Natural killer cell (primary cell): Measurements from ENCODE around the gene PER2. TPM values are rescaled to one million over a fixed set of nuclear protein-coding genes. Genes with fewer than 3 reads are reported as not detected.

Source experiments
- ATAC-seq, 3 donors: fragments of 150-1000 bp in 2 of 3; fragments of 200-7000 bp in 1 of 3; cut with Tn5 transposase; 1 replicate in 1 of 3; 2 replicates in 2 of 3; pipeline ENCODE4 v1.10.0; 2021; ENCODE audit warnings: mild to moderate bottlenecking in 2 of 3, moderate library complexity in 2 of 3
- DNase-seq, 2 donors: peaks; one replicate each; pipeline versions ENCODE4 v3.0.0 to v3.0.0-alpha.2; 2013 to 2021; ENCODE audit warnings: mixed read lengths in 1 of 2
- H3K27ac ChIP-seq: one replicate; pipeline ENCODE4 v1.5.1; 2013; ENCODE audit warnings: mild to moderate bottlenecking, low read length
- H3K27me3 ChIP-seq: one replicate; pipeline ENCODE4 v1.6.1; 2013; ENCODE audit warnings: low read length; ENCODE audit not compliant: control insufficient read depth, insufficient read depth
- H3K36me3 ChIP-seq: one replicate; pipeline ENCODE4 v1.6.1; 2013; ENCODE audit warnings: low read length; ENCODE audit not compliant: control insufficient read depth, insufficient read depth
- H3K4me1 ChIP-seq: one replicate; pipeline ENCODE4 v1.6.1; 2013; ENCODE audit warnings: low read length; ENCODE audit not compliant: control insufficient read depth, insufficient read depth
- H3K4me3 ChIP-seq: one replicate; pipeline ENCODE4 v1.5.1; 2013; ENCODE audit warnings: low read length
- H3K9me3 ChIP-seq: one replicate; pipeline ENCODE4 v1.6.1; 2013; ENCODE audit warnings: low read length; ENCODE audit not compliant: control insufficient read depth, insufficient read depth
- H3K27ac Mint-ChIP-seq, 2 donors: one replicate each; pipeline ENCODE4 v1.8.0; 2022; ENCODE audit warnings: mild to moderate bottlenecking in 2 of 2, mixed read lengths in 2 of 2, moderate library complexity in 1 of 2
- H3K27me3 Mint-ChIP-seq, 2 donors: one replicate each; pipeline ENCODE4 v1.8.0; 2022; ENCODE audit warnings: low read depth in 2 of 2, mixed read lengths in 2 of 2
- H3K36me3 Mint-ChIP-seq: one replicate; pipeline ENCODE4 v1.8.0; 2022; ENCODE audit warnings: mixed read lengths
- H3K4me1 Mint-ChIP-seq, 2 donors: one replicate each; pipeline ENCODE4 v1.8.0; 2022; ENCODE audit warnings: mixed read lengths in 2 of 2
- H3K4me3 Mint-ChIP-seq: one replicate; pipeline ENCODE4 v1.8.0; 2022; ENCODE audit warnings: mild to moderate bottlenecking, moderate library complexity, mixed read lengths
- H3K9me3 Mint-ChIP-seq, 2 donors: one replicate each; pipeline ENCODE4 v1.8.0; 2022; ENCODE audit warnings: mixed read lengths in 2 of 2
- WGBS: methylation state at CpG from one replicate; pipeline ENCODE4 v1.1.7; 2013; ENCODE audit warnings: missing lambda C conversion rate; ENCODE audit not compliant: insufficient coverage; 5-methylcytosine and 5-hydroxymethylcytosine counted together
- intact Hi-C: fragments of 100-400 bp; cut with micrococcal nuclease; formaldehyde crosslinking; loops from one replicate; pipeline ENCODE4 v1.14.2; 2022
- total RNA-seq, 4 donors: library from RNA; stranded (reverse); fragments of 120-200 nt in 1 of 4; gene quantifications; one replicate each; pipeline versions ENCODE4 v1.2.3 to v1.2.4, GENCODE V29; 2013 to 2022
- TF ChIP-seq, protein P1 (sequence below): fragments of 200-600 bp; IDR thresholded peaks from one replicate; pipeline ENCODE4 v1.8.0; 2022; ENCODE audit warnings: antibody characterized with exemption

Gene PER2
- total RNA-seq, 3 donors from 2014 or later (not counting 1 experiment from before 2014, with no cell fraction given) = 26.3 to 32.9 (median 32.6) TPM

DNA sequence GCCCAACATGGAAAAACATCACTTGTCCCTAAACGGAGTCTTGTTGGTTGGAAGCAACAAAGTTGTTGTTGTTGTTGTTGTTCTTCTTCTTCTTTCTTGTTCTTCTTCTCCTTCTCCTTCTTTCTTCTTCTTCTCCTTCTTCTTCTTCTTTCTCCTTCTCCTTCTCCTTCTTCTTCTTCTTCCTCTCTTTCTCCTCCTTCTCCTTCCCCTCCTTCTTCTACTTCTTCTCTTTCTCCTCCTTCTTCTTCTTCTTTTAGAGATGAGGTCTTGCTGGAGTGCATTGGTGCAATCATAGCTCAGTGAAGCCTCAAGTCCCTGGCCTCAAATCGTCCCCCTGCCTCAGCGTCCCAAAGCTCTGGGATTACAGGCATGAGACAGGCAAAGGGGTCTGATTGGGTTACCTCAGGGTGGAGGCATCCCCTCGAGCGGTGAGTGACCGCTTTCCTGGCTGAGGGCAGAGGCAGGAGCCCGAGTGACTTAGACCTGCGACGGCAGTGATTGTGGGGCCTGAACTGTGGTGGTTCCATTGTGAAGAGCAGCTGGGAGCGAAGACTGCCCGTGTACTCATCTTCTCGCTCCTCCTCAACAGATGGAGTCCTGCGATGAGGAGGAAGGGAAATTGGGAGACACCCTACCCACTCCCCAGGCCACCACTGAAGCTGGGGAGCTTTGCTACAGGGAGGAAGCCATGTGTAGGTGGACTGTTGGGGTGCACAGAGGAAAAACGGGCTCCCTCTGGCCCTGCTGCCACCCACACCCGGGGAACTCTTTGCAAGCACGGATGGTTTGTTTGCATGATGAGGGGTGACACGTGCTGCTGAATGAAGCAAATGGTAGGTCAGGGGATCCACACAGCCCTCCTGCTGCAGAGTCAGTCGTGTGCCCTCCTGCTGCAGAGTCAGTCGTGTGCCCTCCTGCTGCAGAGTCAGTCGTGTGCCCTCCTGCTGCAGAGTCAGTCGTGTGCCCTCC, 7.0 kb upstream of the PER2 start:
- no peak overlapping the region for H3K27ac Mint-ChIP-seq
- no peak overlapping the region for H3K4me3 Mint-ChIP-seq
- H3K27me3 Mint-ChIP-seq = peaks cover 0 to 3% of the 10 kb centered on the region in 2 donors
- ATAC-seq (no peak), DNase-seq (no peak)
- no peaks in the 10 kb centered on the region for H3K9me3 Mint-ChIP-seq
- no peaks in the 10 kb centered on the region for H3K36me3 ChIP-seq
- peaks cover 4 to 5% of the 10 kb centered on the region in 2 donors for H3K4me1 Mint-ChIP-seq
- TF ChIP-seq, protein P1, sequence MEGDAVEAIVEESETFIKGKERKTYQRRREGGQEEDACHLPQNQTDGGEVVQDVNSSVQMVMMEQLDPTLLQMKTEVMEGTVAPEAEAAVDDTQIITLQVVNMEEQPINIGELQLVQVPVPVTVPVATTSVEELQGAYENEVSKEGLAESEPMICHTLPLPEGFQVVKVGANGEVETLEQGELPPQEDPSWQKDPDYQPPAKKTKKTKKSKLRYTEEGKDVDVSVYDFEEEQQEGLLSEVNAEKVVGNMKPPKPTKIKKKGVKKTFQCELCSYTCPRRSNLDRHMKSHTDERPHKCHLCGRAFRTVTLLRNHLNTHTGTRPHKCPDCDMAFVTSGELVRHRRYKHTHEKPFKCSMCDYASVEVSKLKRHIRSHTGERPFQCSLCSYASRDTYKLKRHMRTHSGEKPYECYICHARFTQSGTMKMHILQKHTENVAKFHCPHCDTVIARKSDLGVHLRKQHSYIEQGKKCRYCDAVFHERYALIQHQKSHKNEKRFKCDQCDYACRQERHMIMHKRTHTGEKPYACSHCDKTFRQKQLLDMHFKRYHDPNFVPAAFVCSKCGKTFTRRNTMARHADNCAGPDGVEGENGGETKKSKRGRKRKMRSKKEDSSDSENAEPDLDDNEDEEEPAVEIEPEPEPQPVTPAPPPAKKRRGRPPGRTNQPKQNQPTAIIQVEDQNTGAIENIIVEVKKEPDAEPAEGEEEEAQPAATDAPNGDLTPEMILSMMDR = no peak
- no peaks in the 10 kb centered on the region for H3K36me3 Mint-ChIP-seq
- H3K9me3 ChIP-seq = no peaks in the 10 kb centered on the region
- H3K4me3 ChIP-seq = no peak overlapping the region
- peaks cover 5% of the 10 kb centered on the region for H3K4me1 ChIP-seq
- no peaks in the 10 kb centered on the region for H3K27me3 ChIP-seq
- no peak overlapping the region for H3K27ac ChIP-seq
- WGBS = 79% methylated on average over 14 of the region's 21 CpGs
- intact Hi-C loops = no loop called here

GRCh38 chr2:238294393-238295143, 6.2 kb upstream of the PER2 start:
- H3K4me1 ChIP-seq = peaks cover 13% of the 10 kb centered on the region

GRCh38 chr2:238294046-238294392, 5.6 kb upstream of the PER2 start:
- 93% methylated on average over 9 of the region's 9 CpGs for WGBS
- intact Hi-C loops = no loop called here
- no peaks in the 10 kb centered on the region for H3K36me3 ChIP-seq
- no peak overlapping the region for H3K27ac ChIP-seq
- no peak for DNase-seq
- no peak for ATAC-seq
- TF ChIP-seq, protein P1 = no peak
- Mint-ChIP-seq H3K36me3 (no peaks in the 10 kb centered on the region), H3K9me3 (no peaks in the 10 kb centered on the region), H3K27me3 (peaks cover 0 to 3% of the 10 kb centered on the region in 2 donors), H3K4me1 (peaks cover 18 to 19% of the 10 kb centered on the region in 2 donors), H3K27ac (no peak overlapping the region), H3K4me3 (no peak overlapping the region)
- no peak overlapping the region for H3K4me3 ChIP-seq
- peaks cover 18% of the 10 kb centered on the region for H3K4me1 ChIP-seq
- H3K9me3 ChIP-seq = no peaks in the 10 kb centered on the region
- no peaks in the 10 kb centered on the region for H3K27me3 ChIP-seq

More at GRCh38 chr2:238294393-238295143, 6.2 kb upstream of the PER2 start:
- no peaks in the 10 kb centered on the region for H3K36me3 ChIP-seq
- no peak for ATAC-seq
- no peak overlapping the region for H3K4me3 Mint-ChIP-seq
- TF ChIP-seq, protein P1 = no peak
- no peaks in the 10 kb centered on the region for H3K9me3 ChIP-seq
- peaks cover 12 to 13% of the 10 kb centered on the region in 2 donors for H3K4me1 Mint-ChIP-seq
- H3K36me3 Mint-ChIP-seq = no peaks in the 10 kb centered on the region
- peaks cover 0 to 3% of the 10 kb centered on the region in 2 donors for H3K27me3 Mint-ChIP-seq
- no peak overlapping the region for H3K27ac Mint-ChIP-seq
- no peaks in the 10 kb centered on the region for H3K9me3 Mint-ChIP-seq
- no peak overlapping the region for H3K27ac ChIP-seq
- DNase-seq = no peak
- H3K4me3 ChIP-seq = no peak overlapping the region
- H3K27me3 ChIP-seq = no peaks in the 10 kb centered on the region
- 92% methylated on average over 17 of the region's 17 CpGs for WGBS
- intact Hi-C loops = no loop called here
